IPS-NIHi7 (cell line): ENCODE measurements around the gene MROH2B.

Source experiments
- DNase-seq: peaks from one replicate; pipeline ENCODE4 v3.0.0; 2012; ENCODE audit warnings: mixed read lengths; ENCODE audit errors: extremely low spot score

The MROH2B gene

DNA sequence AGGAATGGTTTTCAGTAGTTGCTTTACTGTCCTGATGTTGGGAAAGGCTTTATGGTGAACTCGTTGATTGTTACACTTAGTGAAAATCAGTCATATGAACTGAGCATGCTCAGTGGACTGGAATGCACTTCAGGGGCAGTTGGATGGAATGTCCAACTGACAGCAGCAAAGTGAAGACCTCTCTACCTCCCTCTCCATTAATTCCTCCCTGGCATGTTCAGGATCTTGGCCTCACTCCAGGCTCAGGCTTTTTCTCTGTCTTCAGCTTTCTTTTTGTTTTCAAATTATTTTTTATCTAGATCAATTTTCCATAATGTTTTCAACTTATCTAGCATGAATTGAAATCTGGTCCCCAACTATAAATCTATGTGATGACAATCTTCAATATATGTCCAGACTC is at the start of gene MROH2B:
Gene MROH2B, minus strand, starts transcription at position 101 of the 400 bp plus-strand sequence. CDS start 490 bp downstream, outside the sequence.
- no peak for DNase-seq

DNA sequence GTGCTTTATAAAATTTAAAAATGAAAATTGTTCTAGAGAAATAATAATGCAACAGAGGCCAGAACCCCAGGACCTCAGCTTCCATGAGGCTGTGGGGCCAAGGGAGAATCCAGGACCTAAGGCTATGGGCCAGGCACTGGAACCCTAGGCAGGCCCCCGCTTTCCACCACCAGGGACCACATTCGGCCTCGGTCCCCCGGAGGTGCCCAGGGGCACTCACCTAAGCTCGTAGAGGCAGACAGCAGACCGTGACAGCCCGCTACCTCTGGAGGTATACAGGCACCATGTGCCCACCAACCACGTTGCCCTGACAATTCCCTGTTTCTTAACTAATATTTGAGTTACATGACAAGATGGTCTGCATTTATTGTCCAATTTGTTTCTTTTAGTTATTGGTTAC is 49.5 kb upstream of the MROH2B start:
- DNase-seq, result no peak

DNA sequence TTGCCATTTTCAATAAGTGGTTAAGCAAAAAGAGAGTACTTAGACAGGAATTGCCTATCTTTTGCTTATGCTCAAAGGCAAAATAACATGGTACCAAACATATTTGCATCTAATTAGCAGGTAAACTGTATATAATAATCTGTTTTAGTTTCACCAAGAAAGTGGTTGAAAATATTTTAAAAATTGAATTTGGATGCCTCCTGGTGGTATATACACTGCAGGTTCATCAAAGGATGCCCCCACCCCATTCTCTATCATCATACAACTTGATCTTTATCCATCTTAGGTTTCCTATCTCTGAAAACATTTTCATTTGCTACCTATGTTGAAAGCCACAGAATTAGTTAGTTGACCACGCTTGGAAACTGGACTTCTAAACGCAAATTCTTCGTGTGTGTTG is 47.0 kb upstream of the MROH2B start:
- DNase-seq, result no peak

DNA sequence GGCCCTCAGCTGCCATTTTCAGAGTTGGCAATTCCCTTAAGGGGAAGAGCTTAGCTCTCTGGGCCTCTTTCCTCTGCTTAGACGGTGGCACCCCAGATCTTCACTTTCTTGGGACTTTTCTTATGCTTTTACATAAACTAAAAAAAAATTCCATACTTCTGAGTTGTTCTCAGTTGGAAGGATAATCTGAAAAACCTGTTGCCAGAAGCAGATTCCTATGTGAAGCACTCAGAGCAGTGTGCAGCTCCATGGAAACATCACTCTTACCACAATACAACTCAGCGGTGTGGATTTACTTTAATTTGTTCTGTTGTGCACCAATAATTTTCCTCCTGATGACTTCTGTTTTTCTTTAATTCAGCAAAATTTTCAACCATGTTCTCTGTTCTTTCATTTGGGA is 44.1 kb upstream of the MROH2B start:
- no peak for DNase-seq

DNA sequence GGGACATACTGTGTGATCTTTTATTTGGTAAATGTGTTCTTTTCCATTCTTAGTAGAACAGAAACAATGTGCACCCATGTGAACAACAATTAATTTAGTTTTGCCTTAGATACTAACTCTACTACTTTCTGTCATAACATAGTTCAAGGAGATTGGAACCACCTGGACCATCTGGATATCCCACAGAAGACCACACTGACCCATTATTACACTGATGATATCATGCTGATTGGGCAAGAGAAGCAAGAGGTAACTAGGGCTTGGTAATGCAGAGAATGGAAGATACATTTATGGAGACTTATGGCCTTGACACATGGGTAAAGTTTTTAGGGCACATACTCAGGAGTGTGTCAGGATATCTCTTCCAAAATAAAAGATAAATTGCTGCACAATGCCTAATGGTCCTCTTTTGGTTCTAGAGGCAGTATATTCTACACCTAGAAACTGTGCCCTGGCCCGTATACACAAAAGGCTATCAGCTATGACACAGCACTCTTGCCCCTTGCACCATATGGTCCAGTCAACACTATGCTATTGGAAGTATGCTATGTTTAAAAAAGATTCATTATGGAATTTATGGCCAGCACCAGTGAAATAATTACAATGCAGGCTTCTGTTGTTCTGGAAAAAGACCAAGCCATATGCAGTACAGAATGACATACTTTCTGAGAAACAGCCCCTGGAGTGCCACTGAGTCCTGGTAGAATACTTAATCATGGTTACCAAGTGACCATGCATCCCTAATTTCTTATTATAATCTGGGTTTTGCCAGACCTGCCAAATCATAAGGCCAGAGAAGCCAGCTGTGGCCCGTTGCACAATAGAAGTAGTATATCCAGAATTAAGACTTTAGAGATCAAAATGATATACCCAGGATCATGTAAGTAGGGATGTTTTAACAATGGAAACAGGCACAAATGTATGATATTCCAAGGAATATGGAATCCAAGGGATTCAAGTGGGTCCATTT is 41.6 kb upstream of the MROH2B start:
- DNase-seq, result no peak

DNA sequence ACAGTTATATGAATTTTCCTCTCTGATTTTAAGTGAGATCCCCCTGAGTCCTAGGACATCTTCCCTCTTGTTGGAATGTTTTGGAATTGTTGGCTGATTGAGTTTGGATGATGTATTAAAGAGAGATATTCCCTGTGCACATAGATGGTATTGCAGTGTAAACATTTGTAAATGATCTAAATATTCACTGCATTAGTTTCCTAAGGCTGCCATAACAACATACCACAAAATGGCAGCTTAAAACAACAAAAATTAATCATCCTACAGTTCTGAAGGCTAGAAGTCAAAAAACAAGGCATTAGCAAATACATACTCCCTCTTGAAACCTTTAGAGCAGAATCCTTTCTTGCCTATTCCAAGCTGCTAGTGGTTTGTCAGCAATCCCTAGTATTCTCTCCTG is 38.0 kb upstream of the MROH2B start:
- DNase-seq, result no peak

DNA sequence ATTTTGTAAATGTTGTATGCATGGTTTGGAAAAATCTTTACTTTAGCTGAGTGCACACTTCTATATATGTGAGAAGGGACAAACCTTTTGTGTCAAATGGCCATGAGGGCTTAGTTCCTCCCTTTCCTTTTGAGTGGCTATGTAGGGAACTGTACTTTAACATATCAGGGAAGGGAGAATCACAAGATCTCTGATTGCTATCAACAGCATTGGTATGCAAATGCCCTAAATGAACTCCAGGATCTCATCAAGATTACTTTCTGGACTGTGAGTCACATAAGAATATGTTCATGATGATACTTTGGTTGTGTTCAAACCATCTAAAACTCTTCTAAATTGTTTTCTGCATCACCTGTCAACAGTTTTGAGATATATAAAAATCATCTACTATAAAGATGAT is 31.2 kb upstream of the MROH2B start:
- DNase-seq, result no peak

DNA sequence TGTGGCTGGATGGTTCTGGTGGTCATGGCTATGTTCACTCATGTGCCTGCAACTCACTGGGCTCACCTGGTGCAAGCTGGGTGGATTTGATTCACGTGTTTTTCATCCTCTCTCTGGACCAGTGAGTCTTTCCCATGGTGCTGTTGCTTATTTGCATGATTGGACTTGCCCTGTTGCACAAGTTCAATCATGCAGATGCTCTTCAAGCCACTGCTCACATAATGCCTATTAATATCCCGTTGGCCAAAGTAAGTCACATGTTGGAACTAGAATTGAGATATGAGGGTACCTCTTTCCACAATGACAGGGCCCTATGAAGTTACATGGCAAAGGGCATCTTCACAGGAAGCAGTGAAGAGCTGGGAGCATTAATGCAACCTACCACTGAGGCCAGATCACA is 26.5 kb upstream of the MROH2B start:
- DNase-seq, result no peak

DNA sequence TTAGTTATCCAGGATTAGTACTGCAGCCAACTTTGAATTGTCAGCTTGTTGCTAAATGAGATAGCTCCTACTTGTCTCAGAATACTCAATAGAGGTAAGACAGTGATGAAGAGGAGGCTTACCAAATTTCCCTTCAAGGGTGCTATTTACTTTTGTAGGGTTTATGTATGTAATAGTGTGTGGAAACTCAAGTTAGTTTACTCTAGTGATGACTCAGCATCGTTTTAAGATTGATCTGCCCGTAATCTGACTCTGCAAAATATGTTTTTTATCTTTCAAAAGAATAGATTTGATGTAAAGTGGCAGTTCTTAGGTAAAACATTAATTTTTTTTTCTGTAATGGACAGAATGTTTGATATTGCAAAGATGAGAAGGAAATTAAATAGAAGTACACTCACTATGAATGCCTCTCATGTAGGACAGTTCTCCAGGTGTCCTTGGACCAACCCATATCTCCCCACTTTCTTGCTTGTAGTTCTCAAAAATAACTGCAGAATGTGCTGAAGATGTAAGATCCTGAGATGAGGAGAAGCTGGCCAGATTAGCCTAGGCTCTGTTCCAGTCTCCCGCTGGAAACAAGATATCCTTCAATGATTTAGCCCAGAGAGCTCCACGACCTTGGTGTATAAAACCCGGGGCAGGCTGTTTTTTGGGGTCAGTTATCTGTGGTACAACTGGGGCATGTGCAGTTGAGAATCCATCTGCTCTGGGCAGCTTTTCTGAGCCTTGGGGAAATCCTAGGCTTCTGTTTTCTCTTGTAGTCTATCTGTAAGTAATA is 24.4 kb upstream of the MROH2B start:
- DNase-seq, result no peak

DNA sequence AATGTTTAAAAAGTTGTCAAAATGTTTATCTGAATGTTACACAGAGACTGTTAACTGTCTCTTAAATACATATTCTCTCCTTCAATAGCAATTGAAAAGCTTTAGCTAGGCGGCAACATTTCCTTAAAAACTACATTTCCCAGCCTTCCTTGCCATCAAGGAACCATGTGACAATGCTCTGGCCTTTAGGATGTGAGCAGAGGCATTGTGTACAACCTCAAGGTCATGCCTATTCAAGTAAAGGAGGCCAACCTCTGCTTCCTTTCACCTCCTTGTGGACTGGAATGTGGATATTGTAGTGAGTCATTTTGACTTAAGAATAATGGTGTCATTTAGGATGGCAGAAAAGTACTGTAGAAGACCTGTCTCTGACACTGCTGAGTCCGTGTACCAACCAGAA is 23.7 kb upstream of the MROH2B start:
- DNase-seq, result no peak

DNA sequence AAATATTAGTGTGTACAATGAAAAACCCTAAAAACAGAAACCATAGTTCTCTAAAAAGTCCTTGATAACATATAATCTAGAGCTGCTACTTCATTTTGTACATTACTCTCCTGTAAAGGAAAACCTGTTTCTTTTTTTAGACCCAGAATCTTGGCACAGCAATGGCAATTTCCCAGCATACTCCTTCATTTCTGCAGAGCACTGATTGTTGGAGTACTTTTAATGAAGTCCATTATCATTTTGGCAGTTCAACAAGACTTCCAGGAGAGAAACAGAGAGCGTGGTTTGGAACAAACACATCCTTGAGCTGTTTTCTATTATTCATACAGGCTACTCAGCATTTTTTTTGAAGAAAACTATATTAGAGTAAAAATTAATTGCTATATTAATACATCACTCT is 22.7 kb upstream of the MROH2B start:
- no peak for DNase-seq

DNA sequence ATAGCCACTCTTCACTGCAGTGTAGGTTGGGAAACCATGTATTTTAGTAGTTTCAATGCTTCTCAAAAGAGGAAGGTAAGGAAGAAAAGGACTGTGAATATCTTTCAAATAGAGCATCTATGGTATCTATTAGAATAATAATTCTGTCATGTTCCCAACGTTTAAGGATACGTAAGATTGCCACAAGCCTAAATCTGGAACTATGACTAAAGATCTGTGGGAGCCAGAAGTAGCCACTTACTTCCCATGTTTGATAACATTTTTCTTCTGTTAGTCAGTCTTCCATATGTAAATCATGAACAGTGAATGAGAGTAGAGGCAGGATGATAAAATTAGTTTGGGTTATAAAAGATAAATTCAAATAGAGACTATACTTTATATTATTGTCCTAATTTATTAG is 16.3 kb upstream of the MROH2B start:
- no peak for DNase-seq

DNA sequence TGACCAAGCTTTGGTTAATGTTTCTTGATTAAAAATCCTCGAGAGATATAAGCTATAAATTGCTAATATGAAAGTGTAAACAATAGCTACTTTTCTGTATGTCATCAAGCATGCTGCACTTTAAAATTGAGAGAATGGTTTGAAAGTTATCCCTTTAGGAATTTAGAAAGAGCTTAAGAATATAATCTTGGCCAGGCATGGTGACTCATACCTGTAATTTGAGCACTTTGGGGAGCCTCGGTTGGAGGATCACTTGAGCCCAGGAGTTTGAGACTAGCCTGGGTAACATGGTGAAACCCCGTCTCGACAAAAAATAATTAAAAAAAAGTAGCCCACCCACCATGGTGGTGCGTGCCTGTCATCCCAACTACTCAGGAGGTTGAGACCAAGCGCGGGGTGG is 12.2 kb upstream of the MROH2B start:
- no peak for DNase-seq

DNA sequence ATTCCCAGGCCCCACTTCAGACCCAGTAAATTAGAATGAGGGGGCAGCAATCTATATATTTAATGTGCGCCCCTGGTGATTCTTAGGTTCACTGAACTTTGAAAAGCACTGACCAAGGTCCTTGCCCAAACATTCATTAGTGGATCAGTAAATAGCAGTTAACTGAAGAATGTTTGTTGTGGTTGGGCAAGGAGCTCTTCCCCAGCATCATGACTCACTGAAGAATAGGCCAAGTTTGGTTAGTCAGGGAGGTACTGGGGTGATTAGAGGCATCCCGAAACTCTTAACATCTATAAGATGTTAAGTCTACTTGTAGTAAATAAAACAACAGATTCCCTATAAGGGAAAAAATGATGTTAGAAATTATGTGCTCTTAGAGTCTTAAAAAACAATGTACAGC is 833 bp upstream of the MROH2B start:
- no peak for DNase-seq

DNA sequence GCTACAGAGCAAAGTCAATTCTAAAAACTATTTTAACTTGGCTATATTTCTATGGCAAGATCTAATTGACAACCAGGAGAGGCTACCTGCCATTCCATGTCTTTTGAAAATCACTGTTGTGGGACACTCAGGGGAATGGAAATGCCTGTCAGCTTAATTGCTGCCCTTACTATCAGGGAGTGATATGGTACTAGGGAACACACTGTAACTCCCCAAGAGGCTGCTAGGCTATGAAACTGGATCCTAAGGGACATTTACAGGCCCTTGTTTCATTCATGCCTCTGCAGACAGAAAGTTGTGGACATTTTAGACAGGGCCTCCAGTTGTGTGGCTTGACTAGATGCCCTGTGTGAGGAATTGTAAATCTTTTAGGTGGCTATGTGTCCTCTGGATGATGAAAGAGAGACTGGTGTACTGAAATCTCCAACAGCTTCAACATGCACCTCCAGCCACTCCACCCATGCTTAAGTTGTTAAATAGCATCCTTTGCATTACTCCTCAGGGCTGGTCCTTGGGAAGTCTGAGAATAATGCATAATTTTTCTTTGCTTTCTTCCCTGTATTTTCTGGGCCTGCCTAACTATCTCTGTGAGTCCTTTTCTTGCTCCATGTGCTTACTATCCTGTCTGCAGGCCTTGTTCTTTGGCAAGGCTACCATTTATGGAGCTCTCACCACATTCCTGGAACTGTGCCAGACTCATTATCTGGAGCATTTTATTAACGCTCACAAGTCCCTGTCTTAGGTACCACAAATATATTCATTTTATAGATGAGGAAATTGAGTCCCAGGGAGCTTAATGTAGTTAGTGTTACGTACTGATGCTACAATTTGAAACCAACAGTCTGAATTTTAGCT is 3.2 kb downstream of the MROH2B start:
- no peak for DNase-seq

DNA sequence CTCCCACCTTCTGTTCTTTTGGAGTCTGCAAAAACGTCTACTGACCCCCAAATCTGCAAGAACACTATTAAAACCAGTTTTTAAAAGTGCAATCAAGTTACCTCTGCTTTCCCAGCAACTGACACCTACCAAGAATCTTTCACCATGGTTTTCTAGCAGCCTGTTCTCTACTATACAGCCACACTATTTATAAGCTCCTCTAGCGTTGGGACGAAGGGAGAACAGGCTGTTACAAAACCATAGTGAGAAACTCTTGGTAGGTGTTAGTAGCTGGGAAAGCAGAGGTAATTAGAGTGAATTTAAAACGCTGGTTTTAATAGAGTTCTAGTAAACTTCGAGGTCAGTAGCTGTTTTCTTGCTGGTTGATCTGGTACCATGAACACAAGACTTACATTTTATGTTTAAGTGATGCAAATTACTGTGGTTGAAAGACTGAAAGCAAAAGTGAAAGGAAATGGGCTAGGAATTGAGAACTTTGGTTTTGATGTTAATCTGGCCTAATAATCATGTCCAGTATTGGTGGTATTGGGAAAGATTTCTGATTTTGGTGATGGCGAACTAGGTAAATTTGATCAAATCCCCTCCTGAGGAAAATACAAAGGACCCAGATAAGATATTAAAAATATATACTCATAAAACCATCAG is 5.3 kb downstream of the MROH2B start:
- no peak for DNase-seq

DNA sequence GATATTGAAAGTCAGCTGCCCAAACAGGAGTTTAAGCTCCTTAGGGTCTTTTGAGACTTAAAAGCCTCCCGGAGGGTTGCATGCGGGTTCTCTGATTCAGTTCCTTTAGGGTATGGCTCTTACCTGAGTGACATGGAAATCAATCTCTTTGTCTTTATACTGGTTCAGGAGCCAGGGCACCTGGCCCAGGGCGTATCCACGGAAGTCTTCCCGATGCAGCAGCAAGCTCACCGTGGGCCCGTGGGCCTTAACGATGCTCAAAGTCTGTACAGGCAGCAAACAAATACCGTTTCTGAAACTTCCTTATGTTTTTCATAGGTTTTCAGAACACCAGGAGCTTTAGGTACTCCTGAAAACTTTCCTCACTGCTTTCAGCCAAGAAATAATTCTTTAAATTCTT is 13.2 kb downstream of the MROH2B start:
- no peak for DNase-seq

DNA sequence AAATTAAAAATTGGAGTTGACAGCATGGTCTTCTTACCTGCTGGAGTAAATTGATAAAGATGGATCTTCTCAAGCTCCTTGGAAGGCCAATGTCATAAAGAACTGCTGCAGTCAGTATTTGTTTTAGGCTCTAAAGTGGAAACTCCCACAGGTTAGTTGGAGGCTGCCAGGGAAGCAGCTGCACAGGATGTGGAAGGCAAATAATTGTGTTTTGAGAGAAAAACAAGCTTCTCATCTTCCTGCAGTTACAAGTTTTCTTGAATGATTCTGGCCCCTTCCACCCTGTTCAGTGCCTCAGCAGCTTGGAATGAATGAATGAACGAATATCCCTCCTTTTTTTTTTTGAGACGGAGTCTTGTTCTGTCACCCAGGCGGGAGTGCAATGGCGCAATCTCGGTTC is 13.9 kb downstream of the MROH2B start:
- DNase-seq, result no peak

DNA sequence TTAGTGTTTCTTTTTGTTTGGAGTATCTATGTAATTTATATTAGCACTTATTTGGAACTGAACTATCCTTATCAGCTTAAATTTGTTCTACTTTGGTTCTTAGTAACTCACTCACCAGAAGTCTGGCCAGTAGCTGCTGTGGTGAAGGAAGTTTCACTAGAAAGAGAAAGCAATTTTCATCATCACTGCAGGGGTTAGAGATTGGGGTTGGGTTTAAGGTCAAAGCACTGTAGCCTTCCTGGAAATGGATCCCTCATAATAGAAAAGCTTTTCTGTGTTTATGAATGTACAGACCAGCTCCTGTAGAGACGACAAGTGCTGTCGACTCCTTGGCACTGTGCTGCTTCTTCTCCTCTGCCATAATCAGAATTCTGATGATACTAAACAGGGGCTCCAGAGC is 22.2 kb downstream of the MROH2B start:
- DNase-seq, result no peak

DNA sequence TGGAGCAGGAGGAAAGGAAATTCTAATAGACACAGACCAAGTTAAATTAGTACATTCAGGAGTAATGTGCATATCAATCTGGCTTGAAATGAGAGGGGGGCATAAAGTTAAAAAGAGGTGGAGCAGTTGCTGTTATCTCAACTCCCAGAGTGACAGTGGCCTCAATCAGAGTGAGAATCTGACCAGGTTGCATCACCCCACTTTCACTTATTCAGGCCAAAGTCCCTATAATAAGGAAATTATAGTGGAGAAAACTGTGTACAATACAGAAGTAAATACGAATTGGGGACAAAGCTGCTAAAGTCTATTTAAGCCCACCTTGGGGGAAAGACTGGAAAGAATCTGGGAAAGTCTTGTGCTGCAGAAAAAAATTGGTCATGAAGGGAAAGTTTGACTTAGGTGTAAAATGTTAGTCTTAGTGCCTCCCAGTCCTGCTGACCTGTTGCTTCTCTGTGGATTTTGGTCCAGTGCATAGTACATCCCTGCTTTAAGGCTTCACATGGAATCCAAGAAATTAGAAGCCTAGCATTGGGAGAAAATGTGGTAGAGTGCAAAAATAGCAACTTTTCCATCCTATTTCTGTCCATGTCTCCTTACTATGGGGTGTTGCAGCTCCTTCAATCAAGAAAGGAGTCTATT is 27.9 kb downstream of the MROH2B start:
- no peak for DNase-seq

DNA sequence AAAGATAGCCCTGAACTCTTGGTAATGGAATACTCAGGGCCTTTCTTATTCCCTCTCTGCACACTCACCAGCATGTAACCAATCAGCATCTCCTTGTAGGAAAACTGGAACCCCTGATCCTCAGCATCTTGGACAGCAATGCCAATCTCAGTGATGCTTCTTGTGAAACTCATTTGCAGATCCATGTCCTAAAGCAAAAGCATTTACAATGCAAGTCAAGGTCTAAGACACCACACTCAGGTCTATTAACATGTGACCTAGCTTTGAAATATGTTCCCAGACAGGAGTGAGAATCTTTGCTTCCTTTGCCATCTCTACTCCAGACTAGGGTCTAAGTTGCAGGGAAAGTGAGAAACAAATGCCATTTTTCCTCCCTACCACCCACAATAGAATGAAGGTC is 38.2 kb downstream of the MROH2B start:
- DNase-seq, result no peak
